ENCODE results near the gene BTN1A1. TPM values are rescaled to one million over a fixed set of nuclear protein-coding genes. Genes with fewer than 3 reads are reported as not detected.
"Not testable (repeated sequence)": the region's sequence is repeated elsewhere in the genome, so short reads cannot be mapped to it uniquely, and the experiment has no call there.

The BTN1A1 gene, protein sequence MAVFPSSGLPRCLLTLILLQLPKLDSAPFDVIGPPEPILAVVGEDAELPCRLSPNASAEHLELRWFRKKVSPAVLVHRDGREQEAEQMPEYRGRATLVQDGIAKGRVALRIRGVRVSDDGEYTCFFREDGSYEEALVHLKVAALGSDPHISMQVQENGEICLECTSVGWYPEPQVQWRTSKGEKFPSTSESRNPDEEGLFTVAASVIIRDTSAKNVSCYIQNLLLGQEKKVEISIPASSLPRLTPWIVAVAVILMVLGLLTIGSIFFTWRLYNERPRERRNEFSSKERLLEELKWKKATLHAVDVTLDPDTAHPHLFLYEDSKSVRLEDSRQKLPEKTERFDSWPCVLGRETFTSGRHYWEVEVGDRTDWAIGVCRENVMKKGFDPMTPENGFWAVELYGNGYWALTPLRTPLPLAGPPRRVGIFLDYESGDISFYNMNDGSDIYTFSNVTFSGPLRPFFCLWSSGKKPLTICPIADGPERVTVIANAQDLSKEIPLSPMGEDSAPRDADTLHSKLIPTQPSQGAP
- polyA plus RNA-seq (ENCODE audit: insufficient read length in 12 of 12), result under 1 TPM in 10 of 12 donors, not detected in 2; 0.08 to 0.30 (median 0.14) TPM
- long read RNA-seq, donor 1, result 0 reads
- long read RNA-seq, donor 2, result 0 reads
- long read RNA-seq, donor 3, result 0 reads
- long read RNA-seq, donor 4, result 0 reads
- long read RNA-seq, donor 5, result 0 reads
- long read RNA-seq, donor 6, result 0 reads
- long read RNA-seq, donor 7, result 0 reads
- long read RNA-seq, donor 8, result 0 reads
- long read RNA-seq, donor 9, result 0 reads
- long read RNA-seq, donor 10, result 0 reads
- long read RNA-seq, donor 11, result 0 reads

DNA sequence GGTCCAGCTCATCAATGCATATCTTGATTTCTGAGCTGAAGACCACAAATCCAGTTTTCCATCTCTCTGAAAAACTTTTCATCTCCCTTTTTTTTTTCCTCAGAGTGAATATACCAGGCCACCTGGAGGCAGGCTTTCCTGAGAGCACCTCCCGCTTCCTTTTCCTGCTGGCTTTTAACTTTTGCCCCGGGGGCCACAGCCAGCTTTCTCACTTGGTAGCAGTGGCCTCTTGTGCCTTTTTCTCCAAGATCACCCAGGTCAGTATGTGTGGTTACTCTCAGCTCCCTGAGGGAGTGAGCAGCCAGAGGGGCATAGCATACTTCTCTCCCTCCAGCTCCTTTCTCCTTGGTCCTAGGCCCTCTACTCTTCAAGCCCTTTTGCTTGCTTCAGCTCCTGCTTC lies at the start of gene BTN1A1:
Gene BTN1A1, plus strand, starts transcription at position 202 of the 400 bp plus-strand sequence. CDS start 984 bp downstream, outside the sequence.
- no peak for DNase-seq

DNA sequence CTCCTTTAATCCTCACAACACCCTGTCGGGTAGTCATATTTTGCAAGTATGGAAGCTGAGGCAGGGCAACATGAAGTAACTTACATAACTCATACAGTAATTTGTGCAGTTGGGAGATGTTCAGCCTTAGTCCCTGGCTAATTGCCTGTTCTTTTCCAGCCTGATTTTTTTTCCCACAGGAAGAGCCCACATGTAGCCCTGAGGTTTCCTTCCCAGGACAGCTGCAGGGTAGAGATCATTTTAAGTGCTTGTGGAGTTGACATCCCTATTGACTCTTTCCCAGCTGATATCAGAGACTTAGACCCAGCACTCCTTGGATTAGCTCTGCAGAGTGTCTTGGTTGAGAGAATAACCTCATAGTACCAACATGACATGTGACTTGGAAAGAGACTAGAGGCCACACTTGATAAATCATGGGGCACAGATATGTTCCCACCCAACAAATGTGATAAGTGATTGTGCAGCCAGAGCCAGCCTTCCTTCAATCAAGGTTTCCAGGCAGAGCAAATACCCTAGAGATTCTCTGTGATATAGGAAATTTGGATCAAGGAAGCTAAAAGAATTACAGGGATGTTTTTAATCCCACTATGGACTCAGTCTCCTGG lies 47.4 kb upstream of the BTN1A1 start:
- DNase-seq, result no peak

DNA sequence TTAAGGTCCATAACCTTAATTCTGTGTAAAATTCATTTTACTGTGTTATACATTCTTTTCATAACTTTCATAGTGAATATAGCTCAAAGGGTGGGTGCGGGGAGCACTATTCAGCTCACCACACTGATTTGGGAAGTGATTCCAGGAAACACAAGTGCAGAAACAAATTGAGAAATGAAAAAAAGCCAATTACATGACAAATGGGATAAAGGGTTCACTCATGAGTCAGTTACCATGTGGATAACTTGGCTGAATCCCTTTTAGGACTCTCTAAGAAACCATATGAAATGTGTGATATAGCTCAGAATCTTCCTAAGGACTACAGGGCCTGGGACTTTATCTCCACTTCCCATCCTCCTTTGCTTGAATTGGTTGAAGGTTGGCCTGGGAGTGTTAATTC lies 45.5 kb upstream of the BTN1A1 start:
- DNase-seq, result no peak

DNA sequence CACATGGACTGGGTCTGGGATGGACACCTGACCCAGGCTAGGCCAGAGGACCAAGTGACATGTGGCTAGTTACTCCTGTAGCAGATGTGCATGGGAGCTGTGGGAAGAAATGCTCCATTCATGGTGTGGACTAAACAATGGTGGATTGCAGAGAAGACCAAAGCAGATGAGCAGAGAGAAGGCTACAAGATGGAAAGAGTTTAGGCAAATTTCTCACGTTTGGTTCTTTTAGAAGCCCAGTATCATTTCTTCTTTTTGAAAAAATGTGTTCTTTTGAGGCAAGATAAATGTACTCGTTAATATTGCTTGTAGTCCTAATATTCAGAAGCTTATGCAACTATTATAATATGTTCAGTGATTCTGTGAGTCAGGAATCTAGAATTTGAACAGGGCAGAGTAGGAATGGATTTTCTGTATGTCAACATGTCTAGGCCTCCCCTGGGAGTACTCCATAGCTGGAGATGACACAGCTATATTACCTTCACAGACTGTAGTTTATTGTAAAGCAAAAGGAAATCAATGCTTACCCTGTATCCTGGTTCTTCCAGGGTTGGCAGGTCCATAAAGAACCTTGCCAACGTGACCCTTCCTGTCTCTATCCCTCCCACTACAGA lies 44.6 kb upstream of the BTN1A1 start:
- DNase-seq, result no peak

GRCh38 chr6:26457264-26457805 lies 42.8 kb upstream of the BTN1A1 start:
- no peak for DNase-seq

GRCh38 chr6:26457806-26458688 lies 42.1 kb upstream of the BTN1A1 start, which contains the start of gene BTN2A1:
Gene BTN2A1, plus strand, starts transcription at chr6:26457955. Its CDS starts 682 bp downstream, at chr6:26458637.
- DNase-seq, result peak; percentile 95

DNA sequence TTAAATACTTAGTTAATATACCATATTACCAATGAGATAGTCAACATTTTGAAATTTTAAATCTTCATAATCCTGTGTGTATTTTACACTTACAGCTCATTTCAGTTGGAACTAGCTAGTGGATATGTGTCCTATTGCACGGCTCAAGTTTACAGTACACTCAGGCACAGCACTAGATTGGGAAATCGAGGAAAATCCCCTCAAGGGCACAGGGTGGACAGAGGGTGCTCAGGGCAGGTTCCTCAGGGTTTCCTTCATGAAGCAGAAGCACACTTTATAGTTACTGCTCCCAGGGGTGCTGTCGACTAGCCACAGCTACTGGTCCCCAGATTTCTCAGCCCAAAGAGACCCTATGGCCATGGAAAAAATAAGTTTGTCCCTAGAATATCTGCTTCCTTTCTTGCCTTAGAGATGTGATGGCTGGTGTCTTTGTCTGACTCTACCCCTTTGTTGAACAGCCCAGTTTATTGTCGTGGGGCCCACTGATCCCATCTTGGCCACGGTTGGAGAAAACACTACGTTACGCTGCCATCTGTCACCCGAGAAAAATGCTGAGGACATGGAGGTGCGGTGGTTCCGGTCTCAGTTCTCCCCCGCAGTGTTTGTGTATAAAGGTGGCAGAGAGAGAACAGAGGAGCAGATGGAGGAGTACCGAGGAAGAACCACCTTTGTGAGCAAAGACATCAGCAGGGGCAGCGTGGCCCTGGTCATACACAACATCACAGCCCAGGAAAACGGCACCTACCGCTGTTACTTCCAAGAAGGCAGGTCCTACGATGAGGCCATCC lies 40.9 kb upstream of the BTN1A1 start:
- no peak for DNase-seq

DNA sequence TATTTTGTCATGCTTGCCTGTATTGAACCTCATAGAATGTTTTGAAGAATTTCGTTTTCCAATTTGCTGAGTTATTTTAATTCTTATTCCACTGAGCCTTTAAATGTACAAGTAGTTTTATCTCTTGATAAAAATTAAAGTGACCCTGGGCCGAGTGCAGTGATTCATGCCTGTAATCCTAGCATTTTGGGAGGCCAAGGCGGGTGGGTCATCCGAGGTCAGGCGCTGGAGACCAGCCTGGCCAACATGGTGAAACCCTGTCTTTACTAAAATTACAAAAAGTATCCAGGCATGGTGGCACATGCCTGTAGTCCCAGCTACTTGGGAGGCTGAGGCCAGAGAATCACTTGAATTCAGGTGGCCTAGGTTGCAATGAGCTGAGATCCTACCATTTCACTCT lies 38.8 kb upstream of the BTN1A1 start:
- DNase-seq, result not testable (repeated sequence)

GRCh38 chr6:26464014-26464413 lies 36.1 kb upstream of the BTN1A1 start:
- no peak for DNase-seq

DNA sequence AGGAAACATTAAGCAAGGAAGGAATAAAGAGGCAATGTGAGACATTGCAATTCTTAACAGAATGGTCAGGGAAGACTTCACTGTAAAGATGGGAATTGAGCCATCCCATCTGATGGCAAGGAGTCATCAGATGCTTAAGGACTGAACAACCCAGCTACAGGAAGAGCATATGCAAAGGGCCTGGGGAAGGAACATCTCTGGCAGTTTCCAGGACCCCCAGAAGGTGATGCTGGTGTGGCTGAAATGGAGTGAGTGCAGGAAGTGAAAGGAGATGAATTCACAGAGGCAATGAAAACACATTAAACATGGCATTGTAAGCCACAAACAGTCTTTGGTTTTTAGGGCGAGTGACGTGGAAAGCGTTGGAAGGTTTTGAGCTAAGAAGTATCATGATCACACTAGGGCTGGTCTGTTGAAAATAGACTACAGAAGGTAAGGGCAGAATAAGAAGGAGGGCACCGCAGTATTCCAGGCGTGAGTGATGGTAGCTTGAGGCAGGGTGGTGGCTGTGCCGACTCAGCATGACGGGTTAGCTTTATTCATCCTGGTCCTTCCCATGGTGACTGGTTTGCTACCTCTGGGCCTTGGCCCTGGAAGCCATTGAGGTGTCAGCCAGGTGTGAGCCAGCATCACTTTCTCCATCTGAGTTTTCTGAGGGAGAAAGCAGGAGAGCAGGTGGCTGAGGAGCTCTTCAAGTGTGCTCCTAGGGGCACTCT lies 35.5 kb upstream of the BTN1A1 start:
- no peak for DNase-seq

DNA sequence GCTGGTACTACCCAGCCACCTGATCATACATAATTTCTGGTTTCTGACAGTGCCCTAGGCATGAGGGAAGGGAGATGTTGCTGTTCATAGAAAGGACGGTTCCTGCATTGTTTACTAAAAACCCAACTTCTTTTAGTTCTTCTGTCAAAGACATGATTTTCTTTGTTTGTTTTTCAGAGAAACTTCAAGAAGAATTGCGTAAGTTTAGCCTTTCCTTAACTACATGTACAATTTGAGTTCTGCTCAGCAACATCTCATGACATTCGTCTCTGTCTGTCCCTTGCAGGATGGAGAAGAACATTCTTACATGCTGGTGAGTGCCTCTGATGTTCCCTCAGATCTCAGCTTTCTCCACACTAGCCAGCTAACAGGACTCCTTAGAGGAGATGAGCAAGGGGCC lies 34.3 kb upstream of the BTN1A1 start:
- DNase-seq, result no peak

- no peak for DNase-seq
These were observed 31.3 kb upstream of the BTN1A1 start for GRCh38 chr6:26468829-26469228.

- no peak for DNase-seq
These were observed 29.5 kb upstream of the BTN1A1 start for GRCh38 chr6:26470643-26471042.

GRCh38 chr6:26471970-26472369 lies 28.1 kb upstream of the BTN1A1 start:
- no peak for DNase-seq

DNA sequence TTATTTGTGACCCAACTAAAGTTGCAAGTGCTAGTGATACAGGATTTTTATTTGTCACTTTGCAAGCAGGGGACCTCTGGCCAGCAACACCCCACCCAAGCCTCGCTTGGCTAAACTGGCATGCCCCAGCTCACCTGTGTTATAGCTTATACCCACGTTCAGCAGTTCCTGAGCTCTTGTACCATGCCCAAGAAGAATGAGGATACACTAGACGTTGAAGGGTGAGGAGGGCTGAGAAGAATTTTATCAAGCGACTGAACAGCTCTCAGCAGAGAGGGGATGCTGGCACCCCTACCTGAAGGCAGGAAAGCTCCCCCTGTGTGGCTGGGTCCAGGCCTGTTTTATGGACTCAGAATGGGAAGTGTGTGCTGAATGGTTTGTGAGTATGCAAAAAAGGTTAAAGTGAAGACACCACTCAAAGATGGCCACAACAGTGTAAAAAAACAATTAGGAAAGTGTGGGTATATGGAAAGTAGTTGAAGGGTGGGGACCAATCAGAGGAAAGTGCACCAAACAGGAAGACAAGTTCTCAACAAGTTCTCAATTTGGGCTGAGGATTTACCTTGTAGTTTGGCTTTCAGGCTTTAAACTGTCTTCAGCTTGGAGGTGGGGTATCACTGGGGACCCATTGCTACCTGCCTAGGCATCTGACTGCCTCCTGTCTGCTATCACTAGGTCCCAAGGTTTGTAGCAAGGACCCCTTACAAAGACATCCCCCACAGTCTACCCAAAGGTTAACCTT lies 27.4 kb upstream of the BTN1A1 start:
- no peak for DNase-seq

- no peak for DNase-seq
These were observed 26.7 kb upstream of the BTN1A1 start for GRCh38 chr6:26473429-26473757.

- peak; percentile 91 for DNase-seq
These were observed 26.2 kb upstream of the BTN1A1 start for GRCh38 chr6:26473758-26474438.

DNA sequence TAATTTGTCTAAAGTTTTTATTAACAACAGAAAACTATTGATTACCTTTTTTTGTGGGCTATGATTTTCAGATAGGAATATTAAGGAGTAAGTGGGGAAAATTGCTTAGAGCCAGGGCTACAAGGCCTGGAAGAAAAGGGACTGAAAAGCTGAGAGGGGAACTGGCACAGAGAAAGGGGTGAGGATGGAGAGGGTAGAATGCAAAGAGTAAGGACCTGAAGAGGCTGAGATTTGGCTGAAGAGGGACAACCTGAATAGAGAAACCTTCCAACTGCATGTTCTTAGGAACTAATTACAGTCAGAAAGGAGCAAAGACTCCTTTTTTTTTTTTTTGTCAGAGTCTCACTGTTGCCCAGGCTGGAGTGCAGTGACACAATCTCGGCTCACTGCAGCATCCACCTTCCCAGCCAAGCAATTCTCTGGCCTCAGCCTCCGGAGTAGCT lies 25.6 kb upstream of the BTN1A1 start:
- no peak for DNase-seq

Measured in muscle of arm (tissue), 14 donors.